HEK293 (cell line): Measurements from ENCODE around the gene C3orf20.
"Not testable (repeated sequence)": the region's sequence is repeated elsewhere in the genome, so short reads cannot be mapped to it uniquely, and the experiment has no call there.

Source experiments
- CTCF ChIA-PET: fragments of 350-600 bp; formaldehyde crosslinking; extraction: SDS; loops from one replicate; lab custom pipeline; 2021; ENCODE audit warnings: antibody characterized with exemption; lab: Yijun Ruan, JAX
- POLR2A ChIA-PET: fragments of 300-600 bp; formaldehyde crosslinking; extraction: SDS; loops from one replicate; lab custom pipeline; 2020; ENCODE audit warnings: antibody characterized with exemption, inconsistent platforms; lab: Yijun Ruan, JAX
- H3K27ac ChIP-seq: fragments of 200-500 bp; sonication (Bioruptor generic); 2 replicates; pipeline ENCODE4 v1.5.1; 2014; ENCODE audit warnings: low read depth, low read length, control low read depth, inconsistent platforms; ENCODE audit errors: extremely low read depth
- H3K36me3 ChIP-seq, 2 experiments: fragments of 200-500 bp in 1 of 2; sonication (Bioruptor generic) in 1 of 2; 1 replicate in 1 of 2; 2 replicates in 1 of 2; pipeline ENCODE4 v1.5.1; 2014 to 2017; ENCODE audit warnings: inconsistent platforms in 2 of 2, low read length in 2 of 2; ENCODE audit not compliant: control insufficient read depth in 2 of 2, insufficient read depth in 1 of 2
- H3K4me1 ChIP-seq: fragments of 200-500 bp; sonication (Bioruptor generic); 2 replicates; pipeline ENCODE4 v1.5.1; 2014; ENCODE audit warnings: mild to moderate bottlenecking, low read length, inconsistent platforms; ENCODE audit not compliant: control insufficient read depth, insufficient read depth
- H3K4me3 ChIP-seq: 2 replicates; pipeline ENCODE4 v1.5.1; 2011; ENCODE audit warnings: low read depth, mild to moderate bottlenecking, control low read depth, low read length, moderate library complexity
- H3K9me3 ChIP-seq: fragments of 200-500 bp; sonication (Bioruptor generic); 2 replicates; pipeline ENCODE4 v1.5.1; 2014; ENCODE audit warnings: low read depth, low read length, inconsistent platforms; ENCODE audit not compliant: control insufficient read depth, insufficient read depth
- EGR2 ChIP-seq: fragments of 450-650 bp; formaldehyde crosslinking; IDR thresholded peaks from 2 replicates; pipeline ENCODE4 v1.5.1; 2016; ENCODE audit warnings: low read depth, missing biosample characterization, missing genetic modification characterization
- ZBTB8A ChIP-seq: fragments of 450-650 bp; formaldehyde crosslinking; IDR thresholded peaks from 2 replicates; pipeline ENCODE4 v1.5.1; 2016; ENCODE audit warnings: missing biosample characterization, missing genetic modification characterization
- ZFHX2 ChIP-seq: fragments of 450-650 bp; formaldehyde crosslinking; conservative IDR thresholded peaks from 2 replicates; pipeline ENCODE4 v1.5.1; 2016; ENCODE audit warnings: missing biosample characterization, missing genetic modification characterization
- ZNF112 ChIP-seq: fragments of 450-650 bp; formaldehyde crosslinking; IDR thresholded peaks from 2 replicates; pipeline ENCODE4 v1.5.0; 2017; ENCODE audit warnings: missing biosample characterization, missing genetic modification characterization
- ZNF335 ChIP-seq: fragments of 450-650 bp; formaldehyde crosslinking; conservative IDR thresholded peaks from 2 replicates; pipeline ENCODE4 v1.5.1; 2016; ENCODE audit warnings: missing biosample characterization, missing genetic modification characterization
- TF ChIP-seq, protein P1 (sequence below): fragments of 450-650 bp; formaldehyde crosslinking; conservative IDR thresholded peaks from 2 replicates; pipeline ENCODE4 v1.5.1; 2016; ENCODE audit warnings: low read depth, missing biosample characterization, missing genetic modification characterization
- TF ChIP-seq, protein P2 (sequence below): fragments of 450-650 bp; formaldehyde crosslinking; IDR thresholded peaks from 2 replicates; pipeline ENCODE4 v1.5.0; 2017; ENCODE audit warnings: missing biosample characterization, missing genetic modification characterization, borderline replicate concordance
- TF ChIP-seq, protein P3 (sequence below): fragments of 450-650 bp; formaldehyde crosslinking; IDR thresholded peaks from 2 replicates; pipeline ENCODE4 v1.5.1; 2016; ENCODE audit warnings: missing biosample characterization, missing genetic modification characterization
- TF ChIP-seq, protein P4 (sequence below): fragments of 450-650 bp; formaldehyde crosslinking; optimal IDR thresholded peaks from 2 replicates; pipeline ENCODE3; 2016; ENCODE audit warnings: missing biosample characterization, mild to moderate bottlenecking, missing genetic modification characterization

C3orf20 gene

DNA sequence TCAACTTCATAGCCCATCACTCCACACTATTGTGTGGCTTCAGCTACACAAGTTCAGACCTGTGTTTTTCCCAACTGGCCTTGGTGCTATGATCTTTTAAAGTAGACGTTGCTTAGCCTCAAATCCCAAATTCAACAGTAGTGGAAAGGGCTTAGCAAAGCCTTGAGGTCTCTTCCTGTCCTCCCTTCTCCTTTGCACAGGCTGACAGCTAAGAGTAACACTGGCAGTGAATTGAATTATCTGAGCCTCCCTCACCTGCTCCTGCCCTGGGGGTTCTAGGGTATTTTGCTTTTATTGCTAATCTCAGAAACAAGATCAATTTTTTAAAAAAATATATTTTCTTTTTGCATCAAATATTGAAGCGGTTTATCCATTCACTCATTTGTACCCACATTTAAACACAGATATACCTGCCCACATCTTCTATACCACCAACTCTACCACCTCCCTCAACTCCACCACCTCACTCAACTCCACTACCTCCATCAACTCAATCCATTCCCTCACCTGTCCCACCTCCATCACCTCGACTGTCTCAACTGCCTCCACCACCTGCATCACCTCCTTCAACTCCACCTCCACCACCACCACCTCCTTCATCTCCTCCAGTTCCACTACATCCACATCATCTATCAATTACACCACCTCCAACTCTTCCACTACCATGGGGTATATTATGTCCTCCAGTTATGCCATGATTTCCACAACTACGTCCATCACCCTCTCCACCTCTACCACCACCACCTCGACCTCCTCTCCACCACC, 133.7 kb downstream of the C3orf20 start:
- Histone ChIP-seq H3K36me3 (no peaks in the 10 kb centered on the region), H3K4me3 (no peak overlapping the region), H3K9me3 (no peaks in the 10 kb centered on the region), H3K27ac (no peak overlapping the region), H3K4me1 (no peaks in the 10 kb centered on the region)
- POLR2A ChIA-PET: no interaction called here
- TF ChIP-seq EGR2 (tag by site-specific recombination) (peak; percentile 81; the same call in 1 of the 2 replicates), ZFHX2 (tag by site-specific recombination) (peak; percentile 62)
- TF ChIP-seq, protein P1, sequence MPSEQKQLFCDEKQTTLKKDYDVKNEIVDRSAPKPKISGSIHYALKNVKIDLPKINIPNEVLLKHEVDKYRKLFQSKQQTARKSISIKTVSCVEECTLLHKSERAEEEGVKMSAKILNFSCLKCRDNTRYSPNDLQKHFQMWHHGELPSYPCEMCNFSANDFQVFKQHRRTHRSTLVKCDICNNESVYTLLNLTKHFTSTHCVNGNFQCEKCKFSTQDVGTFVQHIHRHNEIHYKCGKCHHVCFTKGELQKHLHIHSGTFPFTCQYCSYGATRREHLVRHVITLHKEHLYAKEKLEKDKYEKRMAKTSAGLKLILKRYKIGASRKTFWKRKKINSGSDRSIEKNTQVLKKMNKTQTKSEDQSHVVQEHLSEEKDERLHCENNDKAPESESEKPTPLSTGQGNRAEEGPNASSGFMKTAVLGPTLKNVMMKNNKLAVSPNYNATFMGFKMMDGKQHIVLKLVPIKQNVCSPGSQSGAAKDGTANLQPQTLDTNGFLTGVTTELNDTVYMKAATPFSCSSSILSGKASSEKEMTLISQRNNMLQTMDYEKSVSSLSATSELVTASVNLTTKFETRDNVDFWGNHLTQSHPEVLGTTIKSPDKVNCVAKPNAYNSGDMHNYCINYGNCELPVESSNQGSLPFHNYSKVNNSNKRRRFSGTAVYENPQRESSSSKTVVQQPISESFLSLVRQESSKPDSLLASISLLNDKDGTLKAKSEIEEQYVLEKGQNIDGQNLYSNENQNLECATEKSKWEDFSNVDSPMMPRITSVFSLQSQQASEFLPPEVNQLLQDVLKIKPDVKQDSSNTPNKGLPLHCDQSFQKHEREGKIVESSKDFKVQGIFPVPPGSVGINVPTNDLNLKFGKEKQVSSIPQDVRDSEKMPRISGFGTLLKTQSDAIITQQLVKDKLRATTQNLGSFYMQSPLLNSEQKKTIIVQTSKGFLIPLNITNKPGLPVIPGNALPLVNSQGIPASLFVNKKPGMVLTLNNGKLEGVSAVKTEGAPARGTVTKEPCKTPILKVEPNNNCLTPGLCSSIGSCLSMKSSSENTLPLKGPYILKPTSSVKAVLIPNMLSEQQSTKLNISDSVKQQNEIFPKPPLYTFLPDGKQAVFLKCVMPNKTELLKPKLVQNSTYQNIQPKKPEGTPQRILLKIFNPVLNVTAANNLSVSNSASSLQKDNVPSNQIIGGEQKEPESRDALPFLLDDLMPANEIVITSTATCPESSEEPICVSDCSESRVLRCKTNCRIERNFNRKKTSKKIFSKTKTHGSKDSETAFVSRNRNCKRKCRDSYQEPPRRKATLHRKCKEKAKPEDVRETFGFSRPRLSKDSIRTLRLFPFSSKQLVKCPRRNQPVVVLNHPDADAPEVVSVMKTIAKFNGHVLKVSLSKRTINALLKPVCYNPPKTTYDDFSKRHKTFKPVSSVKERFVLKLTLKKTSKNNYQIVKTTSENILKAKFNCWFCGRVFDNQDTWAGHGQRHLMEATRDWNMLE (tag by site-specific recombination): no peak
- TF ChIP-seq, protein P2, sequence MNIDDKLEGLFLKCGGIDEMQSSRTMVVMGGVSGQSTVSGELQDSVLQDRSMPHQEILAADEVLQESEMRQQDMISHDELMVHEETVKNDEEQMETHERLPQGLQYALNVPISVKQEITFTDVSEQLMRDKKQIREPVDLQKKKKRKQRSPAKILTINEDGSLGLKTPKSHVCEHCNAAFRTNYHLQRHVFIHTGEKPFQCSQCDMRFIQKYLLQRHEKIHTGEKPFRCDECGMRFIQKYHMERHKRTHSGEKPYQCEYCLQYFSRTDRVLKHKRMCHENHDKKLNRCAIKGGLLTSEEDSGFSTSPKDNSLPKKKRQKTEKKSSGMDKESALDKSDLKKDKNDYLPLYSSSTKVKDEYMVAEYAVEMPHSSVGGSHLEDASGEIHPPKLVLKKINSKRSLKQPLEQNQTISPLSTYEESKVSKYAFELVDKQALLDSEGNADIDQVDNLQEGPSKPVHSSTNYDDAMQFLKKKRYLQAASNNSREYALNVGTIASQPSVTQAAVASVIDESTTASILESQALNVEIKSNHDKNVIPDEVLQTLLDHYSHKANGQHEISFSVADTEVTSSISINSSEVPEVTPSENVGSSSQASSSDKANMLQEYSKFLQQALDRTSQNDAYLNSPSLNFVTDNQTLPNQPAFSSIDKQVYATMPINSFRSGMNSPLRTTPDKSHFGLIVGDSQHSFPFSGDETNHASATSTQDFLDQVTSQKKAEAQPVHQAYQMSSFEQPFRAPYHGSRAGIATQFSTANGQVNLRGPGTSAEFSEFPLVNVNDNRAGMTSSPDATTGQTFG: 0 out of 2 replicates have a peak, but pooled peaks have one; percentile 28
- TF ChIP-seq, all 188 proteins: peak for 3
- CTCF ChIA-PET: interaction anchor here (1.1 kb wide), 1 partner anchor 18 kb away, joined by 3 read pairs; no protein-coding TSS in a partner anchor

DNA sequence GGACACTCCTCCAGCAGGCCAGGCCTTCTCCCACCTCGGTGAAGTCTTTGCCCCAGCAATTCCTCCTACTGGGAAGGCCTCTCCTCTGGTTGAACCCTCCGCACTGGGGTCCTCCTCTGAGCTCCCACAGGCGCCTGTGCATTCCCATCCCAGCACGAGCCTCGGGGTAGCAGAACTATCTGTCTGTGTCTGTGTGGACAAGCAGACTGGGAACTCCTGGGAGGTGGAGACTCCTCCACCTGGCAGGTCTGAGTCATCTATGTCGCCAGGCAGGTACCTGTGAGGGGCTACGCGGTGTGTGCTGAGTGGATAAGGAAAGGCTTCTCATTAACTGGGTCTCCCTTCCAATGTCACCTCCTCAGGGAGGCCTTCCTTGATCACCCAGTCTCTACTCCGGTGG, 134.7 kb downstream of the C3orf20 start:
- H3K9me3 ChIP-seq, H3K4me3 ChIP-seq, H3K36me3 ChIP-seq, POLR2A ChIA-PET, H3K4me1 ChIP-seq, H3K27ac ChIP-seq, CTCF ChIA-PET: not testable (repeated sequence)

DNA sequence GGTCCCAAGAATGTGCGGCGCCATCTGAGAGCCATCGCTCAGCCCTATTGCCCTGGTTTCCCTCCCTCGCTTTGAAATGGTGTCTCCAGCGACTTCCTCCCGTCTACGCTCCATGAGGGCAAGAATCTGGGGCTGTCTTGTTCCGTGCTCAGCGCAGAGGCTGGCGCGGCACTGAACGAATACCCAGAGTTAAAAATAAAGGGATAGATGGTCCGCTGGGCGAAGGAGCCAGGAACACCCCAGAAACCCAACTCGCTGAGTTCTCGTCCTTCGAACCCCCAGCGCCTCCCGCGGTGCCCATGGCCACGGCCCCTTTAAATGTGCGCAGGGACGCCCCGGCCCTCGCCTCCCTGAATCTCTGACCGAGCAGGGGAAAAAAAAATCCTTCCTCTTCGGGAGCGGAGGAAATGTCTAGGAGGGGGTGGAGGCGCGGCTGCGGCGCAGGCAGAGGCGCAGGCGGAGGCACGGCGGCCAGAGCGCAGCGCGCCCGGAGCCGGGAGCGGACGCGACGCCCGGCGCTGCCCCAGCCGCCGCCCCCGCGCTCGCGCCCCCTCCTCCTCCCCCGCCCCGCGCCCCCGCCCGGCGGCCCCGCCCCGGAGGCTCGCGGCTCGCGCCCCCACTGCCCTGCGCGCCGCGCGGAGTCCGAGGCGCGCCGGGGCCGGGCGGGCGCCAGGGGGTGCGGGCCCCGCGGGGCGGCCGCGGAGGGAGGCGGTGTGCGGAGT, 135.3 kb downstream of the C3orf20 start:
- no peaks in the 10 kb centered on the region for H3K9me3 ChIP-seq
- no peaks in the 10 kb centered on the region for H3K4me1 ChIP-seq
- 0 out of 2 replicates have a peak, but pooled peaks have one; percentile 25 for TF ChIP-seq ZBTB8A (tag by site-specific recombination)
- 0 out of 2 replicates have a peak, but pooled peaks have one; percentile 19 for TF ChIP-seq ZFHX2 (tag by site-specific recombination)
- TF ChIP-seq, protein P3, sequence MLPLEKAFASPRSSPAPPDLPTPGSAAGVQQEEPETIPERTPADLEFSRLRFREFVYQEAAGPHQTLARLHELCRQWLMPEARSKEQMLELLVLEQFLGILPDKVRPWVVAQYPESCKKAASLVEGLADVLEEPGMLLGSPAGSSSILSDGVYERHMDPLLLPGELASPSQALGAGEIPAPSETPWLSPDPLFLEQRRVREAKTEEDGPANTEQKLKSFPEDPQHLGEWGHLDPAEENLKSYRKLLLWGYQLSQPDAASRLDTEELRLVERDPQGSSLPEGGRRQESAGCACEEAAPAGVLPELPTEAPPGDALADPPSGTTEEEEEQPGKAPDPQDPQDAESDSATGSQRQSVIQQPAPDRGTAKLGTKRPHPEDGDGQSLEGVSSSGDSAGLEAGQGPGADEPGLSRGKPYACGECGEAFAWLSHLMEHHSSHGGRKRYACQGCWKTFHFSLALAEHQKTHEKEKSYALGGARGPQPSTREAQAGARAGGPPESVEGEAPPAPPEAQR (tag by site-specific recombination): no peak
- TF ChIP-seq, protein P4, sequence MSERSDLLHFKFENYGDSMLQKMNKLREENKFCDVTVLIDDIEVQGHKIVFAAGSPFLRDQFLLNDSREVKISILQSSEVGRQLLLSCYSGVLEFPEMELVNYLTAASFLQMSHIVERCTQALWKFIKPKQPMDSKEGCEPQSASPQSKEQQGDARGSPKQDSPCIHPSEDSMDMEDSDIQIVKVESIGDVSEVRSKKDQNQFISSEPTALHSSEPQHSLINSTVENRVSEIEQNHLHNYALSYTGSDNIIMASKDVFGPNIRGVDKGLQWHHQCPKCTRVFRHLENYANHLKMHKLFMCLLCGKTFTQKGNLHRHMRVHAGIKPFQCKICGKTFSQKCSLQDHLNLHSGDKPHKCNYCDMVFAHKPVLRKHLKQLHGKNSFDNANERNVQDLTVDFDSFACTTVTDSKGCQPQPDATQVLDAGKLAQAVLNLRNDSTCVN: peak; percentile 34
- TF ChIP-seq ZNF335: peak; percentile 75
- no peak for TF ChIP-seq ZNF112
- H3K27ac ChIP-seq: no peak overlapping the region
- ChIA-PET POLR2A (no interaction called here), CTCF (no interaction called here)
- H3K4me3 ChIP-seq: peak overlapping the region; percentile 25
- no peaks in the 10 kb centered on the region for H3K36me3 ChIP-seq
